OCI-LY1 (cell line): ENCODE measurements around the gene HSDL1.
A peak's percentile ranks its signal among the peaks of the same experiment; 100 is the strongest.

Source experiments
- H2AFZ ChIP-seq: fragments of 200-600 bp; sonication (generic), shearing (Covaris generic); 2 replicates; pipeline ENCODE4 v1.6.0; 2014; ENCODE audit warnings: antibody characterized with exemption, mild to moderate bottlenecking, low read length
- H3F3A ChIP-seq: fragments of 200-600 bp; sonication (generic), shearing (Covaris generic); 2 replicates; pipeline ENCODE4 v1.6.0; 2014; ENCODE audit warnings: mild to moderate bottlenecking, antibody characterized with exemption, low read length, moderate library complexity; ENCODE audit not compliant: insufficient read depth
- H3K27ac ChIP-seq: fragments of 200-600 bp; sonication (generic); 2 replicates; pipeline ENCODE4 v1.5.1; 2014; ENCODE audit warnings: low read length, mixed run types, mild to moderate bottlenecking, low read depth; ENCODE audit not compliant: poor library complexity, severe bottlenecking
- H3K27me3 ChIP-seq: fragments of 200-600 bp; sonication (generic); 2 replicates; pipeline ENCODE4 v1.6.0; 2014; ENCODE audit warnings: antibody characterized with exemption, mild to moderate bottlenecking, low read length, moderate library complexity; ENCODE audit not compliant: insufficient read depth
- H3K36me3 ChIP-seq: fragments of 200-600 bp; sonication (generic); 2 replicates; pipeline ENCODE4 v1.6.1; 2014; ENCODE audit warnings: mild to moderate bottlenecking, antibody characterized with exemption, low read length, moderate library complexity, mixed read lengths; ENCODE audit not compliant: insufficient read depth
- H3K4me1 ChIP-seq: fragments of 200-600 bp; sonication (generic); 2 replicates; pipeline ENCODE4 v1.5.1; 2014; ENCODE audit warnings: mild to moderate bottlenecking, low read length, moderate library complexity; ENCODE audit not compliant: insufficient read depth, severe bottlenecking
- H3K4me2 ChIP-seq: fragments of 200-600 bp; sonication (generic), shearing (Covaris generic); 2 replicates; pipeline ENCODE4 v1.6.1; 2014; ENCODE audit warnings: low read length
- H3K4me3 ChIP-seq: fragments of 200-600 bp; sonication (generic); 2 replicates; pipeline ENCODE4 v1.5.1; 2014; ENCODE audit warnings: low read length, low read depth, mild to moderate bottlenecking, mixed read lengths; ENCODE audit not compliant: poor library complexity, severe bottlenecking
- H3K79me2 ChIP-seq: fragments of 200-600 bp; shearing (Covaris generic); 2 replicates; pipeline ENCODE4 v1.6.1; 2016; ENCODE audit warnings: mixed run types, low read length, mixed read lengths; ENCODE audit not compliant: insufficient read depth
- H3K9ac ChIP-seq: fragments of 200-600 bp; sonication (generic), shearing (Covaris generic); 2 replicates; pipeline ENCODE4 v1.6.1; 2014; ENCODE audit warnings: mild to moderate bottlenecking, low read length, mixed read lengths
- H3K9me2 ChIP-seq: fragments of 200-600 bp; sonication (generic), shearing (Covaris generic); 2 replicates; pipeline ENCODE4 v1.6.1; 2014; ENCODE audit warnings: low read depth, mild to moderate bottlenecking, low read length, mixed read lengths
- H3K9me3 ChIP-seq: fragments of 200-600 bp; shearing (Covaris generic); 2 replicates; pipeline ENCODE4 v1.6.1; 2014; ENCODE audit warnings: low read length, mixed read lengths
- H4K20me1 ChIP-seq: fragments of 200-600 bp; sonication (generic), shearing (Covaris generic); 2 replicates; pipeline ENCODE4 v1.6.0; 2016; ENCODE audit warnings: mild to moderate bottlenecking, low read length; ENCODE audit not compliant: insufficient read depth
- EZH2 ChIP-seq: fragments of 200-600 bp; sonication (generic), shearing (Covaris generic); IDR thresholded peaks from 2 replicates; pipeline ENCODE4 v1.8.0; 2017; ENCODE audit warnings: borderline replicate concordance, mixed run types, mild to moderate bottlenecking, antibody characterized with exemption, low read length, moderate library complexity, mixed read lengths
- TF ChIP-seq, protein P1 (sequence below): fragments of 200-600 bp; sonication (generic), shearing (Covaris generic); IDR thresholded peaks from 2 replicates; pipeline ENCODE4 v1.5.1; 2017; ENCODE audit warnings: mild to moderate bottlenecking, antibody characterized with exemption, low read length, moderate library complexity, mixed read lengths

The HSDL1 gene

DNA sequence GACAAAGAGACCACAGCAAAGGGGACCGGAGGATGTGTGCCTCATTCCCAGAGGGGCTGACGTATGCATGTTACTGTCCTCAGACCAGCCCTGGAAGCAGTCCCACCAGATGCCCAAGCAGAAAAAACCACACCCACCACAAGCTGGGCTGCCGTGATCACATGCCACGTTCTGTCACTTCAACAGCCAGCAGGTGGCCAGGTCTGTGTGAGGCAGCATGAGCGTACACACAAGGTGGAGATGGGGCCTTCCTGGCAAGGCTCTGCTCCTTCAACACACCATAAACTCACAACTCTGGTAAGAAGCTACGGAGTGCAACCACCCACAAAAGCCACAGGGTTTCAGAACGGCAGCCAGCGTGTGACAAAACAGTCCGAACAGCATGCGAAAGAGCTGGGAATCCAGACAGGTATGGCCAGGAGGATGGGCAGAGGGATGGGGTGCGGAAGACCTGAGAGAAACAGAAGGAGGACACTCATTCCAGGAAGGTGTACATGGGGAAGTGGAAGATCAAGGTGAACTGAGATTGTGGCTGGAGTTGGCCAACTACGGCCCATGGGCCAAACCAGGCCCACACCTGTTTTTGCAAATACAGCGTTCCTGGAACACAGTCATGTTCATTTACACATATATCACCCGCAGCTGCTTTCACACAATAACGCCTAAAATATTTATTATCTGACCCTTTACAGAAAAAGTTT, 56.1 kb downstream of the HSDL1 start:
- Histone ChIP-seq H3K4me2 (peak overlapping the region; percentile 58), H3K27ac (peak overlapping the region; percentile 96), H2AFZ (no peak overlapping the region), H3F3A (peaks cover 7% of the 10 kb centered on the region; the same call in 1 of the 2 replicates), H3K79me2 (no peaks in the 10 kb centered on the region), H3K9me2 (no peaks in the 10 kb centered on the region), H4K20me1 (no peaks in the 10 kb centered on the region), H3K36me3 (peaks cover 62% of the 10 kb centered on the region), H3K4me3 (peak overlapping the region; percentile 31), H3K9ac (peak overlapping the region; percentile 34; the same call in 1 of the 2 replicates), H3K9me3 (no peaks in the 10 kb centered on the region), H3K4me1 (peaks cover 74% of the 10 kb centered on the region), H3K27me3 (no peaks in the 10 kb centered on the region)
- TF ChIP-seq EZH2 = no peak
- TF ChIP-seq, protein P1, sequence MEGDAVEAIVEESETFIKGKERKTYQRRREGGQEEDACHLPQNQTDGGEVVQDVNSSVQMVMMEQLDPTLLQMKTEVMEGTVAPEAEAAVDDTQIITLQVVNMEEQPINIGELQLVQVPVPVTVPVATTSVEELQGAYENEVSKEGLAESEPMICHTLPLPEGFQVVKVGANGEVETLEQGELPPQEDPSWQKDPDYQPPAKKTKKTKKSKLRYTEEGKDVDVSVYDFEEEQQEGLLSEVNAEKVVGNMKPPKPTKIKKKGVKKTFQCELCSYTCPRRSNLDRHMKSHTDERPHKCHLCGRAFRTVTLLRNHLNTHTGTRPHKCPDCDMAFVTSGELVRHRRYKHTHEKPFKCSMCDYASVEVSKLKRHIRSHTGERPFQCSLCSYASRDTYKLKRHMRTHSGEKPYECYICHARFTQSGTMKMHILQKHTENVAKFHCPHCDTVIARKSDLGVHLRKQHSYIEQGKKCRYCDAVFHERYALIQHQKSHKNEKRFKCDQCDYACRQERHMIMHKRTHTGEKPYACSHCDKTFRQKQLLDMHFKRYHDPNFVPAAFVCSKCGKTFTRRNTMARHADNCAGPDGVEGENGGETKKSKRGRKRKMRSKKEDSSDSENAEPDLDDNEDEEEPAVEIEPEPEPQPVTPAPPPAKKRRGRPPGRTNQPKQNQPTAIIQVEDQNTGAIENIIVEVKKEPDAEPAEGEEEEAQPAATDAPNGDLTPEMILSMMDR = peak; percentile 52

DNA sequence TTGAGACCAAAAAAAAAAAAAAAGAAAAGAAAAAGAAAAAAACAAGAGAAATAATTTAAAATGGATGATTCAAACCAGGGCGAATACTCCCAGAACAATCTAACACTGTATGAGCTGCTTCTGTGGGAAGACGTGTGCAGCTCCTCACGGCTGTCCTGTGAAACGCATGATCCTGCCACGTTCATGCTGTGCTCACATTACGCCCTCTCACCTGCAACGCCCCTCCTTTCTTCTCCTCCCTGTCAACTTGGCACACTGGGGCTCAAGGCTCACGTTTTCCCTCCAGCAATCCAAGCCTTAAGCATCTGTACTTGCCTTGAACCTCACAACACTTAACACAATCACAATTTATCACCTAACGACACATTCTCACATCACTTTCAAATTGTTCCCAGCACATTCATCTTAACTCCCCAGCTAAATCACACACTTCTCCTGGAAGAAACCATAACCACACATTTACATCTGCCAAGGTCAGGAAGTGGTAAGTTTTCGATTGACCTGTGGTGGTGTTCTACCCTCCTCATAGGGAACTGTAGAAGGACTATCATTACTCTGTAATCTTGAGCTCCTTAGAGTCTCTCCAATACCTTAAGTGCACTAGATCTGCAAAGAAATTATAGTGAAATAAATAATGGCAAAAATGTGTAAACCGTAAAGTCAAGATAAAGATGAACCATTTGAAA, 57.4 kb downstream of the HSDL1 start:
- Histone ChIP-seq H3K27me3 (no peaks in the 10 kb centered on the region), H4K20me1 (no peaks in the 10 kb centered on the region), H3K4me3 (no peak overlapping the region), H3F3A (peaks cover 7% of the 10 kb centered on the region; the same call in 1 of the 2 replicates), H3K79me2 (no peaks in the 10 kb centered on the region), H3K9me2 (no peaks in the 10 kb centered on the region), H3K4me1 (peaks cover 74% of the 10 kb centered on the region), H3K27ac (peak overlapping the region; percentile 96), H3K9me3 (no peaks in the 10 kb centered on the region), H3K4me2 (peak overlapping the region; percentile 33; the same call in 1 of the 2 replicates), H3K36me3 (peaks cover 60% of the 10 kb centered on the region), H2AFZ (no peak overlapping the region), H3K9ac (no peak overlapping the region; the same call in 1 of the 2 replicates)
- TF ChIP-seq, protein P1 = no peak
- TF ChIP-seq EZH2 = no peak

DNA sequence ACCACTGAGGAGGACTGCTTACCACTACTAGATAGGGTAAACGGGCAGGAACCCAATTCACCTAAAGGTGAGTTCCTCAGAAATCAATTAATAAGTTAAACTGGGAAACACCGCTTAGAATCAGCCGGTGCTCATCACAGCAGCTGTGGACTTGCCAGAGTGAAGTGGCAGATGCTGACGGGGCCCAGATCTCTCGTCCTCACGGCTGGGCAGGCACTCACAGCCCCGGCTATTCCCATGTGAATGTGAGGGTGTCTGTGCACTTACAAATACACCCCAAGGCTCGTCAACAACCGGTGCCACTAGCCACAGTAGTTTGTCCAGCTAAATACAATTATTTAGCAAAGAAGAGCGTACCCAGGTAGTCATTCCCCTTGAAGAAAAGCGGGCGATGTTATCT, 58.0 kb downstream of the HSDL1 start:
- H3K36me3 ChIP-seq = peaks cover 60% of the 10 kb centered on the region
- no peaks in the 10 kb centered on the region for H3K9me2 ChIP-seq
- no peaks in the 10 kb centered on the region for H4K20me1 ChIP-seq
- TF ChIP-seq, protein P1 = no peak
- no peak for TF ChIP-seq EZH2
- no peaks in the 10 kb centered on the region for H3K27me3 ChIP-seq
- no peak overlapping the region for H3K4me3 ChIP-seq
- H3K9me3 ChIP-seq = no peaks in the 10 kb centered on the region
- H3K9ac ChIP-seq = no peak overlapping the region; the same call in 1 of the 2 replicates
- H3K4me2 ChIP-seq = peak overlapping the region; percentile 17; the same call in 1 of the 2 replicates
- H3K27ac ChIP-seq = peak overlapping the region; percentile 96
- no peak overlapping the region for H2AFZ ChIP-seq
- H3F3A ChIP-seq = peaks cover 7% of the 10 kb centered on the region; the same call in 1 of the 2 replicates
- H3K4me1 ChIP-seq = peaks cover 73% of the 10 kb centered on the region
- no peaks in the 10 kb centered on the region for H3K79me2 ChIP-seq
